HepG2 (cell line): ENCODE data around the gene FAT1. TPM values are rescaled to one million over a fixed set of nuclear protein-coding genes. Genes with fewer than 3 reads are reported as not detected.

Experiments used
- ATAC-seq: fragments of 200-7000 bp; cut with Tn5 transposase; 3 replicates; pipeline ENCODE4 v1.9.1; 2020; ENCODE audit warnings: mild to moderate bottlenecking, moderate library complexity
- BruUV-seq: library from RNA; stranded (reverse); fragments of 400-500 nt; replicated peaks from 2 replicates; lab custom pipeline; 2021; lab: Mats Ljungman, UMichigan
- CTCF ChIA-PET: fragments of 300-600 bp; formaldehyde crosslinking; extraction: SDS; loops from one replicate; lab custom pipeline; 2021; ENCODE audit warnings: low total read pairs, inconsistent platforms, low intra/inter-chr PET ratio; lab: Yijun Ruan, JAX
- POLR2A ChIA-PET: fragments of 350-600 bp; sonication (Branson Sonifier 250); formaldehyde crosslinking; loops from one replicate; lab custom pipeline; 2020; ENCODE audit warnings: antibody characterized with exemption, inconsistent platforms; lab: Yijun Ruan, JAX
- DNase-seq: peaks from one replicate; pipeline ENCODE4 v3.0.0-alpha.2; 2015; ENCODE audit warnings: low spot score
- FAIRE-seq: peaks from 3 replicates; lab custom pipeline; 2011; peaks lifted over from hg19 to GRCh38; lab: Jason Lieb, UNC
- H2AFZ ChIP-seq: one replicate; pipeline ENCODE4 v1.6.1; 2011; ENCODE audit warnings: low read length, inconsistent platforms
- H3K27ac ChIP-seq: fragments of 300-600 bp; 3 replicates; pipeline ENCODE4 v1.8.0; 2011; ENCODE audit warnings: mixed run types, mild to moderate bottlenecking, mixed read lengths, low read length, inconsistent platforms; ENCODE audit not compliant: insufficient read depth; ENCODE audit errors: extremely low read length
- H3K27me3 ChIP-seq, 2 experiments: fragments of 200-600 bp in 1 of 2; 2 replicates in 1 of 2; 3 replicates in 1 of 2; pipeline versions ENCODE4 v1.6.0 to v1.8.0; 2011; ENCODE audit warnings: low read length in 2 of 2, mild to moderate bottlenecking in 2 of 2, moderate library complexity in 2 of 2, inconsistent platforms in 1 of 2; ENCODE audit not compliant: insufficient read depth in 2 of 2, control insufficient read depth in 1 of 2
- H3K36me3 ChIP-seq, 2 experiments: fragments of 200-600 bp in 1 of 2; replicated peaks in 1 of 2; 2 replicates in 1 of 2; 3 replicates in 1 of 2; pipeline versions ENCODE4 v1.5.1 to v1.8.0; 2011; ENCODE audit warnings: low read length in 2 of 2, inconsistent platforms in 1 of 2; ENCODE audit not compliant: insufficient read depth in 2 of 2, control insufficient read depth in 1 of 2
- H3K4me1 ChIP-seq: 2 replicates; pipeline ENCODE4 v1.5.1; 2012; ENCODE audit warnings: low read length, inconsistent platforms; ENCODE audit not compliant: insufficient read depth
- H3K4me2 ChIP-seq: 2 replicates; pipeline ENCODE4 v1.6.0; 2011; ENCODE audit warnings: low read depth, low read length, inconsistent platforms
- H3K4me3 ChIP-seq, 3 experiments: fragments of 200-600 bp in 1 of 3; sonication (generic), shearing (Covaris generic) in 1 of 3; replicated peaks in 1 of 3; 2 replicates each; pipeline ENCODE4 v1.5.1; 2011 to 2016; ENCODE audit warnings: low read length in 3 of 3, inconsistent platforms in 2 of 3, low read depth in 2 of 3, mild to moderate bottlenecking in 2 of 3, control low read depth in 1 of 3, mixed read lengths in 1 of 3; ENCODE audit not compliant: insufficient read depth in 1 of 3
- H3K79me2 ChIP-seq: one replicate; pipeline ENCODE4 v1.6.1; 2011; ENCODE audit warnings: low read length, inconsistent platforms; ENCODE audit not compliant: insufficient read depth
- H3K9ac ChIP-seq: 2 replicates; pipeline ENCODE4 v1.6.0; 2011; ENCODE audit warnings: mild to moderate bottlenecking, low read depth, low read length, inconsistent platforms; ENCODE audit not compliant: insufficient read depth
- H3K9me3 ChIP-seq: 2 replicates; pipeline ENCODE4 v1.5.1; 2012; ENCODE audit warnings: mild to moderate bottlenecking, low read length
- H4K20me1 ChIP-seq: 2 replicates; pipeline ENCODE4 v1.6.0; 2011; ENCODE audit warnings: inconsistent platforms, mild to moderate bottlenecking, low read length, moderate library complexity; ENCODE audit not compliant: insufficient read depth
- E2F5 ChIP-seq: sonication (generic); formaldehyde crosslinking; conservative IDR thresholded peaks from 2 replicates; pipeline ENCODE4 v1.4.0; 2020; ENCODE audit warnings: missing genetic modification reagents
- NCOR1 ChIP-seq: fragments of 200-600 bp; sonication (generic); IDR thresholded peaks from 2 replicates; pipeline ENCODE4 v1.7.0; 2017; ENCODE audit warnings: antibody characterized with exemption, low read length, borderline replicate concordance
- PATZ1 ChIP-seq: sonication (generic); formaldehyde crosslinking; IDR thresholded peaks from 2 replicates; pipeline ENCODE4 v1.4.0; 2020; ENCODE audit warnings: missing genetic modification reagents
- RBFOX2 ChIP-seq: fragments of 200-400 bp; formaldehyde crosslinking; IDR thresholded peaks from 2 replicates; pipeline ENCODE4 v1.6.1; 2017; ENCODE audit warnings: low read depth, mild to moderate bottlenecking, low read length
- SRSF9 ChIP-seq: fragments of 200-400 bp; formaldehyde crosslinking; IDR thresholded peaks from 2 replicates; pipeline ENCODE4 v1.6.1; 2018; ENCODE audit warnings: borderline replicate concordance, mild to moderate bottlenecking, low read depth, low read length; ENCODE audit not compliant: insufficient read depth, poor library complexity, severe bottlenecking
- ZNF75D ChIP-seq: sonication (generic); formaldehyde crosslinking; IDR thresholded peaks from 2 replicates; pipeline ENCODE4 v1.8.1; 2023; ENCODE audit warnings: missing genetic modification reagents, mild to moderate bottlenecking, borderline replicate concordance
- WGBS: methylation state at CpG from one replicate; pipeline ENCODE4 v1.1.6; 2017; ENCODE audit warnings: low lambda C conversion rate; 5-methylcytosine and 5-hydroxymethylcytosine counted together
- in situ Hi-C: cut with HindIII; loops from 2 replicates; pipeline ENCODE4 v1.10.0; 2017; ENCODE audit warnings: low pct_unique_long_range_greater_than_20kb; ENCODE audit not compliant: extremely low pct_ligation_motif_present
- intact Hi-C: fragments of 100-400 bp; cut with micrococcal nuclease; formaldehyde crosslinking; loops from one replicate; pipeline ENCODE4 v1.10.0; 2022; ENCODE audit not compliant: unreplicated experiment
- polyA plus RNA-seq, 8 experiments: library from polyadenylated mRNA; depleted of rRNA in 3 of 8; stranded (reverse) in 7 of 8; unstranded in 1 of 8; fragments of >200 nt; fragmentation: Illumina TruSeq in 4 of 8; extraction: Trizol in 4 of 8; gene quantifications; 2 replicates each; pipeline versions ENCODE4 v1.2.1 to v1.2.3, GENCODE V29; 2011 to 2016; ENCODE audit warnings: low read depth in 4 of 8, missing spikeins in 1 of 8, mixed read lengths in 1 of 8; ENCODE audit not compliant: insufficient read depth in 1 of 8
- total RNA-seq, 5 experiments: library from RNA; depleted of rRNA; stranded (reverse); fragments of >200 nt; fragmentation: Illumina TruSeq; extraction: Trizol; gene quantifications; 2 replicates each; pipeline ENCODE4 v1.2.3, GENCODE V29; 2016; ENCODE audit warnings: low read depth in 1 of 5

FAT1 gene
- total and polyA plus RNA-seq, 2 of the 13 experiments (the other 11 are each of a cell fraction or from before 2014, with no cell fraction given): 185 to 216 TPM

GRCh38 chr4:186729856-186730255 is 6.2 kb upstream of the FAT1 start:
- Histone ChIP-seq H3K4me1 (peaks cover 62% of the 10 kb centered on the region), H4K20me1 (no peaks in the 10 kb centered on the region), H3K36me3 (no peaks in the 10 kb centered on the region), H3K27ac (no peak overlapping the region), H2AFZ (no peak overlapping the region), H3K4me3 (no peak overlapping the region), H3K9me3 (no peaks in the 10 kb centered on the region), H3K9ac (no peak overlapping the region), H3K27me3 (no peaks in the 10 kb centered on the region; a peak in 1 of 5 replicates), H3K4me2 (no peak overlapping the region), H3K79me2 (peaks cover 26% of the 10 kb centered on the region)
- DNase-seq: no peak
- BruUV-seq: no TSS peak
- ATAC-seq: no peak
- CTCF ChIA-PET: no interaction called here
- intact Hi-C loops: loop anchor here (5.0 to 10.0 kb wide), 6 partner anchors 97 to 875 kb away; no protein-coding TSS in a partner anchor
- WGBS: 81% methylated on average over 1 of the region's 1 CpG
- in situ Hi-C loops: loop anchor here (25.0 kb wide), 1 partner anchor 207 kb away; no protein-coding TSS in a partner anchor
- no peak for FAIRE-seq
- POLR2A ChIA-PET: interaction anchor here (1.9 kb wide), 1 partner anchor 26 kb away, joined by 4 read pairs; no protein-coding TSS in a partner anchor
- TF ChIP-seq NCOR1: no peak
- TF ChIP-seq SRSF9: no peak
- no peak for TF ChIP-seq PATZ1 (CRISPR knock-in tag)
- TF ChIP-seq RBFOX2: no peak
- no peak for TF ChIP-seq E2F5 (CRISPR knock-in tag)
- TF ChIP-seq ZNF75D (CRISPR knock-in tag): no peak
